HG02610 (cell line): ENCODE measurements around the gene DPH6.
"Not testable (repeated sequence)": the region's sequence is repeated elsewhere in the genome, so short reads cannot be mapped to it uniquely, and the experiment has no call there.

Source experiments
- ATAC-seq: cut with Tn5 transposase; IDR thresholded peaks from one replicate; pipeline ENCODE4 v1.9.1; 2021; ENCODE audit warnings: mild to moderate bottlenecking, moderate library complexity; ENCODE audit not compliant: unreplicated experiment

The DPH6 gene

DNA sequence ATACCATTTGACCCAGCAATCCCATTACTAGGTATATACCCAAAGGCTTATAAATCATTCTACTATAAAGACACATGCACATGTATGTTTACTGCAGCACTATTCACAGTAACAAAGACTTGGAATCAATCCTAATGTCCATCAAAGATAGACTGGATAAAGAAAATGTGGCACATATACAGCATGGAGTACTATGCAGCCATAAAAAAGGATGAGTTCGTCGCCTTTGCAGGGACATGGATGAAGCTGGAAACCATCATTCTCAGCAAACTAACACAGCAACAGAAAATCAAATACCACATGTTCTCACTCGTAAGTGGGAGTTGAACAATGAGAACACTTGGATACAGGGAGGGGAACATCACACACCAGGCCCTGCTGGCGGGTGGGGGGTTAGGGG lies 104.7 kb downstream of the DPH6 start:
- ATAC-seq = not testable (repeated sequence)

DNA sequence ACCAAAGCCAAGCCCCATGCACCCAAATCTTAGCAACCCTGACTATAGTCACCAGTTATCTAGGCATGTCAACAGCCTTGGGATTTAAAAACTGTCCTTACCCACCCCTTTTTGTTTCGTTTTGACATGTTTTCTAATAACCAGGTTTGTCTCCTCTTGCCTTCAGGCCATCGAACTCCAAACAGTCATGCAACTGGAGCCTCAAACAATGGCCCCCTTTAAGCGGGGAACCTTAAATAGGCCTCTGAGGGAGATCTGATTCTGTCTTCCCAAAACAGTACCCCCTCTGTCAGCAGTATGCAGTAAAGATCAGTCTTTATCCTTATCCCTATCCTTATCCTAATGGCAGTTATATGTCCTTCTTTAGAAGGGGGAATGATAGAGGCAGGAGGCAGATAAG lies 105.7 kb downstream of the DPH6 start:
- no peak for ATAC-seq

DNA sequence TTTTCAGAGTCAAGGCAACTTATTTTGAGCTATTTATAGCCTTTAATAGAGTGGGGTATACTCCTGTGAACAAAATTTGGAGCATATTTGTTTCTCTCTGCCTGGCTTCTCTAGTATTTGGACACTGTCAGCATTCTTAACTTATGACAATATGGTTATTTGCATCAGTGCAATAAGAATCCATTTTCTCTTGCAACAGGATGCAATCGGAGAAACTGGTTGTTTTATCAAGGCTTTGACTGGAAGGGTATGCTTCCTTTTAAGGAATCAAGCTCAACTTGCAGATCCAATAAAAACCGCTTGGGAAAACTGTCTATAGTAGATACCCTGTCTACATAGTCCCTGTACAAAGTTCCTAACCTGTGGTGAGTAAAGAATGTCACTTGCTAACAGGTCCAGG lies 106.7 kb downstream of the DPH6 start:
- ATAC-seq = no peak

DNA sequence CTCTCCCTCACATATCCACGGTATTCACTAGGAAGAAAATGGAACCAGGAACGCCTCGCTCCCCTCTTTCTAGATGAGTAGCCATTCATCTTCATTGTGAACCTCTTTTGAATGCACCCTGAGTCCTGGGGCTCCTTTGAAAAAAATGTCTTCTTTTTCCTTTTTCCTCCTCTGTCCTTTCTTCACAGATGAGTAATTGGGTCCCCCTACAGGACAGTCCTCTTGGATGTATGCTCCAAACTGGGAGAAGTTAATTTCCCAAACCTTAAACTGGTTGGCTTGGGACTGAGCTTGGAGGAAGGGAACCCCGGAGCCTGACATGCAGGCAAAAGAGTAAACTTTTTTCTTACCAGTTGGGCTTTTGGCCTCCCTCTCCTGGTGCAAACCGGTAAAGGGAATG lies 108.8 kb downstream of the DPH6 start:
- no peak for ATAC-seq

DNA sequence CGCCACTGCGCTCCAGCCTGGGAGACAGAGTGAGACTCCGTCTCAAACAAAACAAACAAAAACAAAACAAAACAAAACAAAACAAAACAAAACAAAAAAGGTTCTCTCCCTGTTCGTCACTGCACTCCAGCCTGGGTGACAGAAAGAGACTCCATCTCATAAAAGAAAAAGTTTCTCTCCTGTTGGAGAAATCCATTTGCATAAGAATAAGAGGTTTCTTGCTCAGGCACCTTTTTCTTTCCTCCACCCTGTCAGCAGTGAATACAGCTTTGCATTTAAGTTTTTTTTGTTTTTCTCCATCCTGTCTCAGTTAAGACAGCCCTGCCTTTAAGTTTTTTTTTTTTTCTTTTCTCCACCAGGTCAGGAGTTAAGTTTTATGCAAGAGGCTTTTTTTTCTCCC lies 109.5 kb downstream of the DPH6 start:
- ATAC-seq = no peak

DNA sequence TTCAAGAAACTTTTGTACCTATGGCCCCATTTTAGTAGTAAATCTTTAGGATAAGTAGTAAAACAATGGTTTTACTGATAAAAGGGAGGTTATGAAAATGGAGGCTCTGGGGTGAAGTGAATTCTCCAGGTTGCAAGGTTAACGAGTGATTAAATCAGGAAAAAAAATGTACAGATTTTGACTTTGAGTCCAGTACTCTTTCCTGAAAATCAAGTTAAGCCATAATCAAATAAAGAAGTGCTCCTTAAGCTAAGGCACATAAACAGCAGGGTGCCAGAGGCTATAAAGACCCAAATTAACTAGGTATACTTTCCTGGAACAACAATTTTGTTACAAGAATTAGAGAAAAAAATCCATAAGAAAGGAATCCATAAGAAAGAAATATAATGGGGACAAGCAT lies 114.7 kb downstream of the DPH6 start:
- ATAC-seq = no peak

DNA sequence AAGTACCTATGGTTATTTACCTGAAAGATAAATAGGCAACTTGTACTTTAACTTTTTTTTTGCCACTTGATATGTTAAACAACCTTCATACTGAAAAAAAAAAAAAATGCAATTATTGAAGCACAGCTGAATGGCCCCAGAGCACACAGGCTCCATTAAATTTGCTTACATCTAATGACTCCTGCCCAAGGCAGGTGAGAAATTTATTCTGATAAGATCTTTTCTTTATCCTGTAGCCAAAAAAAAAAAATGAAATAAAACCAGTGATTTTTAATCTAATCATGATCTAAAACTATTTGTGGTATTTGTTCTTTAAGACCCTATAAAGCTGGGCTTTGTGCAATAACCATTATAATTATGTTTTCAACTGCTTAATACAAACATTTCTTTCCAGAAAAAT lies 115.7 kb downstream of the DPH6 start:
- ATAC-seq = no peak

DNA sequence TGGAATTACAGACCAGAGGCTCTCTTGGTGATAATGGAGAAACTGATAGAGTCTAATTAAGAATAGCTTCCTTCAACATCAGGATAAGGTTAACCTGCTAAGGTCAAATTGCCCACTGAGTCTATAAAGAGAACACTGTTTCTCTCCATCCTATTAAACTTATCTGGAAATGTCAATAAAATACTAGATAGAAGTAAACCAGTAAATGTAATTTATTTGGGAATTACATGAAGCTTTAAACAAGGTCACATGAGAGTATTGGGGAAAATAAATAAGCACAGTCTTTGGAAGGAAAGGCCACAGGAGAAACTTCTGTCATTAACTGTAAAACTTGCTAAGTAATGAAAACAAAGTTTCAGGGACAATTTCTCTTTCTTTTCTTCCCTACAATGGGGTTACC lies 118.5 kb downstream of the DPH6 start:
- ATAC-seq = no peak

DNA sequence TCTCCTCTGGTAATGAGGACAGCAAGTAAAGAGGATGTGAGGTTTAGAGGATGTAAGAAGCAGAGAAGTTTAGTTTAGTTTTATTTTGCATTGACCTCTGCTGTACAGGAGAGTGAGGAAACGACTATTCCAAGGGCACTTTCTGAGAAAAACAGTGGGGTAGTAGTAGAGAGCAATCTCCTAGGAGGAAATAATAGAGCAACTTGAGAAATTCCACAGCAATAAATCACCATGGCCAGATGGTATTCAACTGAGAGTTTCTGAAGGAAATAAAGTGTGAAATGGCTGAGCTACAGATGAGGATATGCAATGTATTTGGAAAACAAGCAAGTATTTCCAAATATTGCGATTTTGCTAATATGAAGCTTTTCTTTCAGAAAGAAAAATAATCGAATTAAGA lies 118.9 kb downstream of the DPH6 start:
- no peak for ATAC-seq

DNA sequence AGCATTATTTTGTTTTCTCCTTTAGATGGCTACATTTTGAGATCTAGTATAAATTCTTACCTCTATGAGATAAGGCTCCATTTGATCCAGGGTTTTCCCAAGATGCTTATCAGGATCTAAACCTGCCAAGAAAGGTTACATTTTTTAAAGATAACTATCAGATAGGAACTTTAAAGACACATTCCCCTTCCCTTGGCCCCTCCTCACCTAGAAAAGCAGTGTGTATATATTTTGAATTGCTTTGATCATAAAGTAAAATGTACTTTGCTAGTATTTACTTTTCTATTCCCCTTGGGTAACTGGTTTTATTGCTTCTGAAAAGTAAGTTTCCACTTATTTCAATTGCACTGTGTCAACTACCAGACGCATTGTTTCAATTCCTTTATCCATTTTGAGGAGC lies 135.2 kb downstream of the DPH6 start:
- no peak for ATAC-seq

DNA sequence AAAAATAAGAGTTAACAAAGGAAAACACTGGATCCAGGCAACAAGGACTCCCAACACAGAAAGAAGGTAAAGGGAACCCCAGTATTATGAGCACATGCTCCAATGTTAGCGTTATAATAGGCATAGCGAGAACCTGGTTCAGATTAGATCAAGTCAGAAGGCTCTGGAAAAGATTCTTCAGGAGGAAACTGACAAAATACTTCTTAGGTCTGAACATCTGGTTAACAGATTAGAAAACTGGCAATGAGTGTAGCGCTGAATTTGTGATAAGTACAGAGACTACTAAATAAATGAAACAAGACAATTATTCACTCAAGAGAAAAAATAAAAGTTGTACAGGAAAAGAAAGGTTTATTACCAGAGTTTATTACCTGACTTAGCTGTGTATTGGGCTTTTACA lies 146.1 kb downstream of the DPH6 start:
- no peak for ATAC-seq

DNA sequence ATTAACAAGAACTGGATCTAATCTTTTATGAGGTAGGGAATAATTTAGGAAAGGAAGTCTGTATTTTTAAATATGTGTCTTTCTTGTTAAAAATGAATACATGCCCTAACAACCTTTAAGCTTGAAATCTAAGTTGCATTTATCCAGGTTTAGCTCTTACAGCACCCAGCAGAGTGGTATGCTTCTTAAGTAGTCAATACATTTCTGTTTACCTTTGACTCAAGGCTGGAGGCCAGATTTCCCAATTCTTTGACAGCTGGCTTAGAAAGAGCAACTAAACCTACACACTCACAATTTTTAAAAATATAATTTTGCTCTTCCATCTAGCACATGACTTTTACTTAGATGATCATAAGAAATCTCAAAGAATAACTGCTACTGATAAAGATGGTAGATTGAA lies 148.9 kb downstream of the DPH6 start:
- ATAC-seq = no peak

DNA sequence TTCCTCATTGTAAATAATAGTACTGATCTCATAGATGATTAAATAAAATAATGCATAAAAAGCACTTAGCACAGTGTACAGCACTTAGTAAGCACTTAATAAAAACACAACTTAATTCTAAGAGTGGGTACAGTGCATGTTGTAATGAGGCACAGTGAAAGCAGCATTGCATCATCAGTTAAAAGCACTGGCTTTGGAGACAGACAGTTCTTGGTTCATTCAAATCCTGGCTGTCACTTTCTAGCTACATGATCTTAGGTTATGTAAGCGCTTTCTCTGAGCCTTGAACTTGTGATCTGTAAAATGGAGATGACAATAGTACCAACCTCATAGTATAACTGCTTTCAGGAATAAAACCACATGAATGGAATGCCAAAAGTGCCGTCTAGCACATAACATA lies 151.5 kb downstream of the DPH6 start:
- ATAC-seq = no peak

DNA sequence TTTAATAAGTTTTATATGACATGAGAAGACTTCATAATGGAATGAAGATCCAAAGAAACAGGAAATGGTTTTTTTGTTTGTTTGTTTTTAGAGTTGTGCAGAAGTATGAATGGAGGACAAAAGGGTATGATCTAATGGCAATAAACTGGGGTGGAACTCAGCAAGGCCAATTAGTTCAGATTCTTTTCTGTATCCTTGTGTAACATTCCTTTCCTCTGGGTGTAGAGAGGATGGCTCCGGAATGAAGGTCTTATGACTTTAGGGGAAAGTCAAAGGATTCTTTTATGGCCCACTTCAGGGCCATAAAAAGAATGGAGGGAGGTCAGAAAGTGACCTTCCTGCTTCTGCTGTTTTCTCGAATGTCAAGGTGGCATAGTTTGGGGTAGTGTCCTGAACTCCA lies 152.6 kb downstream of the DPH6 start:
- no peak for ATAC-seq

DNA sequence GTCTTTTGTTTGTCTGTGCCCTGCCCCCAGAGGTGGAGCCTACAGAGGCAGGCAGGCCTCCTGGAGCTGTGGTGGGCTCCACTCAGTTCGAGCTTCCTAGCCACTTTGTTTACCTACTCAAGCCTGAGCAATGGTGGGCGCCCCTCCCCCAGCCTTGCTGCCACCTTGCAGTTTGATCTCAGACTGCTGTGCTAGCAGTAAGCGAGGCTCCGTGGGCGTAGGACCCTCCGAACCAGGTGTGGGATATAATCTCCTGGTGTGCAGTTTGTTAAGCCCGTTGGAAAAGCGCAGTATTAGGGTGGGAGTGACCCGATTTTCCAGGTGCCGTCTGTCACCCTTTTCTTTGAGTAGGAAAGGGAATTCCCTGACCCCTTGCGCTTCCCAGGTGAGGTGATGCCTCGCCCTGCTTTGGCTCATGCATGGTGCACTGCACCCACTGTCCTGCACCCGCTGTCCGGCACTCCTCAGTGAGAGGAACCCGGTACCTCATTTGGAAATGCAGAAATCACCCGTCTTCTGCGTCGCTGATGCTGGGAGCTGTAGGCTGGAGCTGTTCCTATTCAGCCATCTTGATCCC lies 154.5 kb downstream of the DPH6 start:
- ATAC-seq = not testable (repeated sequence)

DNA sequence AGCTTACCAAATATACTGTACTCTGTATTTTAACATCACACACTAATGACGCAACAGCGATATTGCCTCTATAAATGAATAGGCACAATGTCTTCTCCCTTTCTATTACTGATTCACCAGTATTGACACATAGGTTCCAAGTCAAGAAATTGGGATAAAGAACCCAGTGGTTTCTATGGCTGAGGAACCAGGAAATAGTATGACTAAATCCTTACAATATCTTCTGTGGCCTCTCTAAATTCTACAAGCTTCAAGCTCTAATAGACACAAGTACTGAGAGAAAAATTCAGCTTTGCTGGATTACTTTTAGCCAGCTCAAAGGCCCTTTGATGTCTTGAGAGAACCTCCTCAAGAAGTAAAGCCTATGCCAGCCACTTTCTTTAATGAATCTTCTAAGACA lies 162.5 kb downstream of the DPH6 start:
- no peak for ATAC-seq

DNA sequence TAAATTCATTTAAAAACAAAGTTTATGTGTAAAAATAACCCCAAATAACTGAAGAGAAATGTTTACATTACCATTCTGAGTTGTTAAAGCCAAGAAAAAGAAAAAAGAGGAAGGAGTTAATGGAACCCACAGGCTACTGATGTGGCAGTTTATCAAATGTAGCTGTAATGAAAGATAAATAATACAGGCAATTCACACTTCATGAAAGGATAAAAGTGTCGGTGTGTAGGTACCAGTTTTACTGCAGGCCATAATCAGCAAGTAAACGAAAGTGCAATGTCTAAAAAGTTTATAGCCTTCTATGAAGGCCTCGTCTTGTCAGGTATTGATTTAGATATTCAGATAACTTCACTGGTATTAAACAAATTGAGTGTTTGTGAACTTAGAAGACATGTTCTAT lies 164.6 kb downstream of the DPH6 start:
- no peak for ATAC-seq

DNA sequence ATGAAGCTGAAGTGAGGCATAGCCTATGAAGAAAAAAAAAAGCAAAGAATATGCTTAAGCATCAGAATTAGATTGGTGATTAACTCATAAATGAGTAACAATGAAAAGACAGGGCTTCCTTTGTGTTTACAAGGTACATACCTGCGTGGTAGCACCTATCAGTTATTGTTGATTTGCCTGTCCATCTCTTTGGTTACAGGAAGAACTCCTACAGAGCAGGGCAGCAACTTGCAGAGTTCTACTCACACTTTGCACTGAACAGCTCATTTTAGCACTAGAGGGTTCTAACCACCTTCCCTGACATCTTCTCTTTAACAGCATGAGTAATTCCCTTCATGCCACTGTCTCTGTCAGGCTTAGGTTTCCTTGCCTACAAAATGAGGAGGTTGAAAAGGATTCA lies 166.0 kb downstream of the DPH6 start:
- ATAC-seq = no peak

DNA sequence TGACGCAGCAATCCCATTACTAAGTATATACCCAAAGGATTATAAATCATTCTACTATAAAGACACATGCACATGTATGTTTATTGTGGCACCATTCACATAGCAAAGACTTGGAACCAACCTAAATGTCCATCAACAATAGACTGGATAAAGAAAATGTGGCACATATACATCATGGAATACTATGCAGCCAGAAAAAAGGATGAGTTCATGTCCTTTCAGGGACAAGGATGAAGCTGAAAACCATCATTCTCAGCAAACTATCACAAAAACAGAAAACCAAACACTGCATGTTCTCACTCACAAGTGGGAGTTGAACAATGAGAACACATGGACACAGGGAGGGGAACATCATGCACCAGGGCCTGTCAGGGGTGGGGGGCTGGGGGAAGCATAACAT lies 167.5 kb downstream of the DPH6 start:
- not testable (repeated sequence) for ATAC-seq

DNA sequence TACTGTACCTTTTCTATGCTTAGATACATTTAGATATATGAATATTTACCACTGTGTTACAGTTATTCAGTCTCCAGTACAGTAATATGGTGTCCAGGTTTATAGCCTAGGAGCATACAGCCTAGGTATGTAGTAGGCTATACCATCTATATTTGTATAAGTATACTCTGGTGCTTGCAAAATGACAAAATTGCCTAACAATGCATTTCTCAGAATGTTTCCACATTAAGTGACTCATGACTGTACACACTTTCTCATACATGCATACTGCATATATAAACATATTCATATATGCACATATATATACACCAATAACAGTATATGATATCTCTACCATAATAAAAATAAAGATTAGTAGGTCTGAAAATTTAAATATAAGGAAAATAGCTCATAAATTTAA lies 169.3 kb downstream of the DPH6 start:
- no peak for ATAC-seq

DNA sequence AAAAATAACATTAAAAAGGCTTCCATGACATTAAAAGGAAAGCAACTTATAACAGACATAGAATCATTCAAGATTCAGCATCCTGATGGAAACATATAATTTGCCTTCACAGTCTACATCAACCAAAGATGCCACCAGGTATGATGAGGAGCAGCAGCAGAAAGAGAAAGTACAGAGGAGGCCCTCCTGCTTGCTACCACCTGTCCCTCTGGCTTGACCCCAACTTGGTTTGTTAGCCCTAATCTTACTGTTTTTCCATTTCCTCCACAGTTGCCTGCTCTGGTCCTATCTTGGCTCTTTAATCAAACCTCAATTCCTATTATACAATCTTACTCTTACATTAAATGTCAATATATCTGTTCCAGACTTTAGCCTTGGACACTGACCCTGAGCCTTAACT lies 171.3 kb downstream of the DPH6 start:
- ATAC-seq = no peak

DNA sequence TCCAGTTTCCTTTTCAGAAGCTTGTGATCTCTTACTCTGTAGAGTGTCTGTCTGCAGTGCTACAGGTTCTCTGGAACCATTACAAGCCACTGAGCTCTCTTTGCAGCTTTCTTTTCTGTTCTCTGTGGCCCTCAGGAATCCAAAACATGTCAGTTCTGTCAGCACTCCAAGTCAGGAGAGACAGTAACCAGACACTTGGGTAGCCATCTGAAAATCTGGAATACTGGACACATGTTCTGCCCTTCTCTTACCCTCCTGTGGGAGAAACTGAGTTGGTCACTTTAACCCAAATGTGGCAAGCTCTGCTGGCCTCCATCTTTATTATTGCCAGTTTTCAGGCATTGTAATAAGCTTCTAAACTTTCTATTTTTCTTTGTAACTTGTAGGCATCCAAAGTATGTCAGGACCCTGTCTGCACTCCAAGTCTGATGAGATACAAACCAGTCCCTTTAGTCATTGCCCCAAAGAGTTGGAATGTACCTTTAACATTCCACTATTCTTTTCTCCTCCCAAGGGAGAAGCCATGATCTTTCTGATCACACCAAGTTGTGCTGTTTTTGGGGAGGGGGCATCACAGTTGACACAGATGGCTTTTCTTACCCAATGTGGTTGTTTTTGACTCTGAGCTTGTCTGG lies 183.7 kb downstream of the DPH6 start:
- no peak for ATAC-seq

DNA sequence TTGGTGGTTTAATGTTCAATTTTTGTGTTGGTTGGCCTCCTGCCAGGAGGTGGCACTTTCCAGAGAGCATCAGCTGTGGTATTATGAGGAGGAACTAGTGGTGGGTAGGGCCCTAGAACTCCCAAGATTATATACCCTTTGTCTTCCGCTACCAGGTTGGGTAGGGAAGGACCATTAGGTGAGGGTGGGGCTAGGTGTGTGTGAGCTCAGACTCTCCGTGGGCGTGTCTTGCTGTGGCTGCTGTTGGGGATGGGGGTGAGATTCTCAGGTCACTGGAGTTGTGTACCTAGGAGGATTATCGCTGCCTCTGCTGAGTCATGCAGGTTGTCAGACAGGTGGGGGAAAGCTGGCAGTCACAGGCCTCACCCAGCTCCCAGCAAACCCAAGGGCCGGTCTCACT lies 187.1 kb downstream of the DPH6 start:
- ATAC-seq = no peak
